HuH-7.5 (cell line): Measurements from ENCODE around the gene ANO4.
A peak's percentile ranks its signal among the peaks of the same experiment; 100 is the strongest.
"Not testable (repeated sequence)": the region's sequence is repeated elsewhere in the genome, so short reads cannot be mapped to it uniquely, and the experiment has no call there.

ENCODE experiments used
- DNase-seq: peaks from one replicate; pipeline ENCODE4 v3.0.0; 2011; ENCODE audit warnings: low spot score

The ANO4 gene

DNA sequence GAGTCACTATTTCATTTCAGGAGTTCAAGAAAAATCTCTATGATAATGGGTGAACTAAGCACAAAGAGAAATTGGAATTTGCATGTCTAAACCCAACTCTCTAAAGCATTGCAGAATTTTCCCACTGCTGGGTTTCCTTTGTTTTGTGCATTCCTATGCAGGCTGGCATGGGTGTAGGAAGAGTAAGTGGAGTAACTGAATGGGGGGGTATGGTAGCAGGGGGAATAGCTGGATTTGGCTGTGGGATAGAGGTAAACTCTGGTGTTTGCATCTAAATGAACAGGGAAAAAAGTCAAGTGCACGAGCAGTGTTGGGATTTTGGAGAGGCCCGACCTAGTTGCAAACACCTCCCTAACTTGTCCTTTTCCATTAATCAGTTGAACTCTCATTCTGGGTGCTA lies 159.1 kb downstream of the ANO4 start:
- no peak for DNase-seq

DNA sequence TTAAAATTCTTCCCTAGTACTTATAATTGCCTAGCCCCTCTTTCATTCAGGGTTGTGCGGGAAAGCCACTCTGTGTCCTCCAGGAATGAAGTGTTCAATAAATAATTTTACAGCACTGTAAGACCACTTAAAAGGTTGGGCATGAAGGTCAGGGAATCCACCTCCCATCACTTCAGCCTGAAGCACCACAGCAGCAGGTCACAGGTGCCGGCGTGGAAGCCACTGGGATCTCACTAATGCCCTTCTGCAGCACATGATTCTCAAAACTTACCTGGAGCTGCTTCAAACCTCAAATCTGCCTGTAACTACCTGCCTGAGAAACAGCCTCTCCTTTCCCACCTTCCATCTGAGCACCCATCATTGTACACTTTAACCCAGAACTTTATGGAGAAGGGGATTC lies 159.5 kb downstream of the ANO4 start:
- DNase-seq = no peak

DNA sequence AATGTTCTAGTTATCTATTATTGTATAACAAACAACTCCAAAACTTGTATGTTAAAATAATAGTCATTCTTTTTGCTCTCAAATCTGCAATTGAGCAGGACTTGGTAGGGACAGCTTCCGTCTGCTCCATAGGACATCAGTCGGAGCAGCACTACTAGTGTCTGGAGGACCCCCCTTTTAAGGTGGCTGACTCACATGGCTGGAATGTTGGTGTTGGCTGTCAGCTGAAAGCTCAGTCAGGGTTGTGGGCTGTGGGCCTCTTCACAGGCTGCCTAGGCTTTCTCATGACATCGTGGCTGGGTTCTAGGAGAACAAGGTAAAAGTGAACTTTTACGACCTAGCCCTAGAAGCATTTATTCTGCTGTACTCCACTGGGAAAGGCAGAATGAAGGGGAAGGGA lies 160.6 kb downstream of the ANO4 start:
- no peak for DNase-seq

DNA sequence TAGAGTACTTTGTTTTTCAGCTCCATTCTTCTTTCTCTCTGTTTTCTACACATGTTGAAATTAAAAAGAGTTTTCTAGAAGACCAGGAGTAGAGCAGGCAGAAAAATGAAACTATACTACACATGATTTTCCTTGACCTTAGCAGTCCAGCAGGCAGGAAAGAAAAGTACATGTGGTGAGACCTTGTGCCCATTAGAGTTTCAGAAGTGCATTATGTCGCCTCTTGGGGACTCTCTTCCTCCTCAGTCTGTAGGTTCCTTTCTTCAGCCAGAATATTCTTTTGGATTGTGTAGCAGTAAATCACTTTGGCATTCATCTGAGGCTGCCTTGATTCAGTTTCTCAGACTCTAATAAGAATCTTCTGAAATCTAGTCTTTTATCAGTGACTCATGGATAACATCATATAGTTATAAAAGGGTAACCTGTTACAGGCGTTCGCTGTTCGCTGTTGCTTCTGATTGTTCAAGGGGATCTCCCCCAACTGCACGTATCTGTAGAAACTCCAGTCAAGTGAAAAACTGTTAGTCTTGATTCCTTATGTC lies 161.8 kb downstream of the ANO4 start:
- no peak for DNase-seq

DNA sequence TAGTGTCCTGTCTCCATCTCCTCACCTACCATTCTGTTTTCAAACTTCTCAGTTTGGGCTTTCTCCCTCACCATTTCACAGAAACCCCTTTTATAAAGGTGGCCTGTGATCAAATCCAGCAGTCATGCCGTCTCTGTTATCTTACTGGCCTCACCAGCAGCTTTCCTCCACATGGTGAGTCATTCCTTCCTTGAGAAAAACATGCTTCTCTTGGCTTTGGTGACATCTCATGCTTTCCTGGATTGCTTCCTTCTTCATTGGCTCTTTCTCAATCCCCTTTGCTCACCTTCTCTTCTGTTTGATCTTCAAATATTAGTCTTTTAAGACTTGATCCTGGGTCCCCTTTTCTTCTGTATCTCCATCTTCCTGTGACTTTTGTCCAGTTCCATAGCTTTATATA lies 164.9 kb downstream of the ANO4 start:
- DNase-seq = no peak

DNA sequence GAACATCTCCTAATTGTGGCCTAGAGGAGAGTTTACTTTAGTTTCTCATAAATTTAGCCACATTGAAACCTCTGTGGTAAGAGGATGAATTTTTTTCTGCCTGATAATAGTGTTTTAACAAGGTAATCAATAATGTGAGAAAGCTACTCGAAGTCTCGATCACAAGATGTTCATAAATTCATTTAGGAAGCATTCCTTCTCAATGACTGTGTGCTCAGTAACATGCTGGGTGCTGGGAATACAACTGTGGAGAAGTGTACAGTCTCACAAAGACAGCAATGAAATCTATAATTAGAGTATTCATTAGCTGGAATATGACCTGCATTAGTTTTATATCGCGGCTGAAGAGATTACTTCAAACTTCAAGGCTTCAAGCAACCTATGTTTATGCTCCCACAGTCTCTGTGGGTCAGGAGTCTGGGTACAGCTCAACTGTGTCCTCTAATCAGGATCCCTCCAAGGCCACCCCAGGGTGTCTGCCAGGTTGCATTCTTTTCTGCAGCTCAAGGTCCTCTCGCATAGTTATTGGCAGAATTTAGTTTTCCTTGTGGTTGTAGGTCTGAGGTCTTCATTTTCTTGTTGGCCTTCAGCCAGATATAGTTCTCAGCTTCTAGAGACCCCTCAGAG lies 167.6 kb downstream of the ANO4 start:
- no peak for DNase-seq

DNA sequence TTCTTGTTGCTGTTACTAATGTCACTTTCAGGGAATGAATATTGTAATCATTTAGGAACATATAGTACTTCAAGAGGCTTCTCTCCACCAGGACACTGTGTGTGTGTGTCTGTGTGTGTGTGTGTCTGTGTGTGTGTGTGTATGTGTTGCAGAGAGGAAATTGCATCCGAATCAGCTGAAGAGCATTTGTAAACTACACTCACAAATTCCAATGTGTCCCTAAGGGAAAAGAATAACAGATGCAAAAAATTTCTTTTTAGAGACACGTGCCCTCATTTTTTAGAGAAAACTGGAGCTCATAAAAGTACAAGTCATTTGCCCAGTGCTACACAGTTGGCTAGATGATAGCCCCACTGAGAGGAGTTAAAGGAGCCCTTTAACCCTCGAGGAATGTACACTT lies 168.8 kb downstream of the ANO4 start:
- no peak for DNase-seq

DNA sequence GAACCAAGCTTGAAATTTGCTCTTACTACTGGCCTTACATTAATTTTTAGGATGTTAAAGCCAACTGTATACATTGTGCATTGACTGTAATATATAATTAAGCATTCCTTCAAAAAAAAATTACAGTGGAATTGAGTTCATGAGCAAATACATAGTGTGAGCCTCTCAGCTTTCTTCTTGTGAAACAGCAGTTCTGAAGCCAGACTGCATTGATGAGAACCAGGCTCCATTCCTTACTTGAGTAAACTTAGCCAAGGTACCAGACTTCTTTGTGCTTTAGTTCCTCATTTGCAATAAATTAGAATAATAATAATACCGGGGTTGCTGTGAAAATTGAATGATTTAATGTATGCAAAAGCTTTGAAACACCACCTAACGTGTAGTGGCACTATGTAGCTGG lies 169.5 kb downstream of the ANO4 start:
- DNase-seq = no peak

DNA sequence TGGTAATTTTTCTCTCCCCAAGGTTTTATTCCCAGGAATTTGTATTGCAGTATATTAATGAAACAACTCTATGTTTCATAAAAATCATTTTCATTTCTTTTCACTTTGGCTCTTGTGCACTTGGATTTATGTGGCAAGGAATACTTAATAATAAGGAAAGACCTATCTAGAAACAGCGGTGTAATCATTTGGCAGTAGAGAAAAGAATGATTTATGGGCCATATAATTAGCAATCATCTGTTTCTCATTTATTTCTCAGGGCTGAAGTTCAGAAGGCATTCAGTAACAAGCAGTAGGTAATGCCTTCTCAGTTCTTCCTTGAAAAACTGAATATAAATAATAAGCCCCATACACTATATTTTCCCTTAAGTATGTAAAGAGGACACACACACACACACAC lies 172.6 kb downstream of the ANO4 start:
- DNase-seq = no peak

DNA sequence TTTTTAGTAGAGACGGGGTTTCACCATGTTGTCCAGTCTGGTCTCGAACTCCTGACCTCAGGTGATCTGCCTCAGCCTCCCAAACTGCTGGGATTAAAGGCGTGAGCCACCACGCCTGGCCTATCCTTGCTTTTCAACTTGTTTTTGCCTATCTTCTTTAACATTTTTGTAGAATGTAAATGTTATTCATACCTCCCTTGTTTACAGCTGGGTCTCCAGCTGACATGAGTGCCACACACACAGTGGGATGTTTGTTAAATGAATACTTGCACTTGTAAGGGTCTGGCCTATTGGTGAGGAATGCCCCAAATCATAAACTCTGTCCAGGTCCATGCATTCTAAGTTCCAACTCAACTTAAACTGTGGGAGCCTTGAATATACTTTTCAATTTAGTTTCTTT lies 176.3 kb downstream of the ANO4 start:
- DNase-seq = no peak

DNA sequence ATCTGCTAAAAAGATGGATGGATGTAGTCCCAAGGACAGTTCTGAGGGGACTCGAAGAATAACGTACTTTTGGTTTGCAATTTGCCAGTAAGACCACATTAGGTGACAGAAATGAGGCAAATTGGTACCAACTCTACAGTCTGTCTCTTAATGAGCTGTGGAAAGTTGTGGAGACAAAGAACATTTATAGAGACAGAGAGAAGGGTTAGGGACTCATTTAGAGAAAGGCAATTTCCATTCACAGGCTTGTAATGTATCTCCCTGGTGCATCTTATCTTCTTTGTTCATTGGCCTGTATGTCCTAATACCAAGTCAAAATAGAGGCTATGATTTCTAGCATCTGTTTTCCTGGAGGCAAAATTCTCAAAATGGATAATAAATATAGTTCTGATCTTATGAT lies 177.5 kb downstream of the ANO4 start:
- DNase-seq = no peak

DNA sequence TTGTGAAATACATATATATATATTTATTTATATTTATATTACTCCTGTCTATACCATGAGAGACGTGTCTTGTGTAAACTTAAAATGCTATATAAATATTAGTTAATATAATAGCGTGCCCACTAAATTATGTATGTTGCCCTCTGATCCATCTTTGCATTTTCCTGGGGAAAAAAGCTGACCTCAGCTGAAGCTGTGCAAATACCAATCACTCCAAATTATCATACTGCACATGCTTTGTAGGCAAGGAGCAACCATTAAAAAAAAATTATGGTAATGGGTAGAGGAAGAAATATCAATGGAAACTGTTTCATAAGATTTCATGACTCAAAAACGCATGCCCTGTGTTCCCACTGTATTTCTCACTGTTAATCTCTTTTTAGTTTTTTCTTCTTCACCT lies 179.8 kb downstream of the ANO4 start:
- no peak for DNase-seq

DNA sequence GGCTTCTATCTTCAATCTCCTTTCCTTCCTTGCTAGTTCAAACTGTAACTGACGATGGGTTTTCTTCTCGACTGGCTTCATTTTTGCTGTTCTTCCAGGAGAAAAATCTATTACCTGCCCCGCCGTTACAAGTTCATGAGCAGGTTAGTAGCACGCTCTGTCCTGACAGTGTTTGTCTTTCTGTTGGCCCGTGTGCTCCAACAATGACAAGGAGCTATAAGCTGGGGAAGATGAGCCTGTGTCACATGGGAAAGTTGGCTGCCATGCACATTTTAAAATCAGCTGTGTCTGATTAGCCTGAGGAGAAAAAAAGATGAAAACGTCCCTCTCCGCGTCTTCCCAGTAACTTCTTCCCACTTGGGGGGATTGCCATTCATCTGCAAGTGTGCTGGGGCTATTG lies 180.2 kb downstream of the ANO4 start:
- DNase-seq = no peak

DNA sequence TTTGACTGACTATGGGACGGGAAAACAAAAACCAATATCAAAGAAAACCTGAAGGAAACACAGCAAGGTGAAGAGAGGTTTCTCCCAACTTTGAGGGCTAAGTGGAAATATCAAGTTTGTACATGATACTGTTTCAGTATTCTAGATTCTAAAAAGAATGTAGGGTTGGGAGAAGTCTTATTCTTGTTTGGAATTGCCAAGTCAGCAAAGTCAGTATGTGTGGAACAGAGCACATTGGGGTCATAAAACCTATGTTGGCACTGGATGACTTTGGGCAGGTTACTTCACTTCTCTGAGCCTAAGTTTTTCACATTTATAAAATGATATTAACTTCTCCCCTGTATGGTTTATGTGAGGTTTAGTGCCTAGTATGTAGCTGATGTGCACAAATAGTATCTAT lies 182.2 kb downstream of the ANO4 start:
- no peak for DNase-seq

DNA sequence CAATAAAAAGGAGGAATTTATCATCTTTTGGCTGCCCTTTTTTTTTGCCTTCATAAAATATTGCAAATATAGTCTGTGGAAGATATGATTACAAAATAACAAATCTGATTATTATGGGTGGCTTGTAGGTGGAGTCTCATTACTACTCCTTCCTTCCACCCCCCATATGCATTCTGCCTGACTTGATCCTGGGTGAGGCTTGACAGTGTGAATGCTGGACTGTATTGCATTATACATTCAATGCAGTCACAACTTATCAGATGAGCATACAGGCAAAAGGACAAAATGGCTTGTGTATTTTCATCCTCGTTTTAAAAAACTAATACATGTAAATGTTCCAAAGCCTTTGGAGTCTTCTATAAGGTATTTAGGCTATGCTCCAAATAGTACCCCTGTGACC lies 186.3 kb downstream of the ANO4 start:
- DNase-seq = no peak

DNA sequence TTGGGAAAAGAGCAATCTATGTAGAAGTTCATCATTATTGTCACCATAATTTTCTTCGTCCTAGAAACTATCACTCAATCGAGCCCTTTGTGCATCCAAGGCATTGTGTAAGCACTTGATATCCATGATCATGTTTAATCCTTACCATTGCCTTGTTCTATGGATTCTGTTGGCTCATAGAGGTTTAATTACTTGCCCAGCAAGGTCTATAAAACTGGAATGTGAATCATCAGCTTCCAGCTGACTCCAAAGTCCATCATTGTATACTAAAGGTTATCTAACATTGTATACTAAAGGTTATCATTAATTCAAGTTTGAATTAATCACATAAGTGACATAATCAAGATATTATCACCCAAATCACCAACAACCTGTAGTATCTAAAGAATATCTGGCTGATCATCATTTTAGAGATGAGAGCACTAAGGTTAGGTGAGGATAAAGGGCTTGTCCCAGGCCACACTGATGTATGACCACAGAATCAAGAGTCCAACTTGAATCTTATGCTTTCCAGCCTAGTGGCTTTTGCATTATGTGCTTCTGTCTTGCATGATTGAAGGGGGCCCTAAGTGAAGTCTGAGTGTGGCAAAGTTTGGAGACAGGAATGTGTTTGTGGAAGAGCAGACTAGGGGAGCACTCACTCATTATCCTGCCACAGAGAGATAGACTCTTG lies 188.1 kb downstream of the ANO4 start:
- DNase-seq = no peak

DNA sequence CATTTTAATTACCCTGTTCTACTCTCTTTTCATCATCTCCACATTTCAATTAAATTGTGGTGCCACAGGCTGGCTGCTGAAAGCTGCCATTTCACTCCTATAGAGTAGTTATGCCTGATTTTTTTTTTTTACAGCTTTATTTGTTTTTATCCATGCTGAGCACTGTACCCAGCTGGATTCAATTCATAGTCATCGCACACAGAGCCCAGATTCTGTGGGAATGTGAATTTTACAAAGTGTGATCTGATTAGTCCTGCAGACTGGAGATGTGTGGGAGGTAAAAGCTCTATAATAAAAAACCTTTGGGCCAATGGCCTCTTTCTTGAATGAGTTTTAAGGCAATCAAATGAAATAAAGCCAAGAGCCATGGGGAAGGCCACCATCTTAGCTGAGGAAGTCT lies 190.2 kb downstream of the ANO4 start:
- no peak for DNase-seq

DNA sequence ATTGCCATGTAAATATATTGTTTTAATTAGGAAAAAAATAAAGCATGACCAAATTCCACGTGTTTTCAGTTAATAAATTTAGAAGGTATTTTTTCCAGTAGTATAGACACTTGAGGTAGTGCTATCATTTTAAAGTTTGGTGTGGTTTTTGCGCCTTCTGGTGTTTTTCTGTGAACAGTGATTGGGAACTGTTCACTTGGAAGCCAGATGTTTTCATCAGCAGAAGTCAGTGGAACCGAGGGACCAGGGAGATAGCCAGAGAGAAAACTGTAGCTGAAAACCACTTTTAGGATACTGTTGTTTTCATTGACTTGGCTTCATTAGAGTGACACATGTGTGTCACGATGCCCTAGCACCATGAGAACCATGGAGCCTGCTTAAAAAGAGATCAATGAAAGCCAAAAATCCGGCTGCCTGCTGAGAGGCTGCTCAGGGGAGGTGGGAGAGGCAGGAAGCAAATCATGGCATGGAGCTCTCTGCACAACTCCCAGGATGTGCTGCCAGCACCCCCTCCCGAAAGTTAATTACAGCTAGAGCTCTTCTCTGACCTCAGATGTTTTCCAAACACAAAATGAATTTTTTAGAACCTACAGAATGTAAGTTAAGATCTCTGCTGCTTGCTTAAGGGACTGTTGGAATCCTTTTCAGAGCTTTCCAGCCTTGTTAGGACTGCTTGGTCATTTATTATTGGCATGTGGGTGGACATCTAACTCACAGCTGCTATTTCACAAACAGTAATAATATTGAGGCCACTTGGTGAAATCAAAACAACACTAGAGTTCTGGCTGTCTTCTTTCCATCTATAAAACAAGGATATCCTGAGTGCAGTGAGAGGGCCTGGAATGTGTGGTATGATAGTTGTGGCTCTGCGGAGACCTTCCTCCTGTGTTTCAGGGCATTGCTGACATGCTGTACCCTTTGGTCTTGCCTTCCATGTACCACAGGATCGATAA lies 192.3 kb downstream of the ANO4 start:
- DNase-seq = no peak

DNA sequence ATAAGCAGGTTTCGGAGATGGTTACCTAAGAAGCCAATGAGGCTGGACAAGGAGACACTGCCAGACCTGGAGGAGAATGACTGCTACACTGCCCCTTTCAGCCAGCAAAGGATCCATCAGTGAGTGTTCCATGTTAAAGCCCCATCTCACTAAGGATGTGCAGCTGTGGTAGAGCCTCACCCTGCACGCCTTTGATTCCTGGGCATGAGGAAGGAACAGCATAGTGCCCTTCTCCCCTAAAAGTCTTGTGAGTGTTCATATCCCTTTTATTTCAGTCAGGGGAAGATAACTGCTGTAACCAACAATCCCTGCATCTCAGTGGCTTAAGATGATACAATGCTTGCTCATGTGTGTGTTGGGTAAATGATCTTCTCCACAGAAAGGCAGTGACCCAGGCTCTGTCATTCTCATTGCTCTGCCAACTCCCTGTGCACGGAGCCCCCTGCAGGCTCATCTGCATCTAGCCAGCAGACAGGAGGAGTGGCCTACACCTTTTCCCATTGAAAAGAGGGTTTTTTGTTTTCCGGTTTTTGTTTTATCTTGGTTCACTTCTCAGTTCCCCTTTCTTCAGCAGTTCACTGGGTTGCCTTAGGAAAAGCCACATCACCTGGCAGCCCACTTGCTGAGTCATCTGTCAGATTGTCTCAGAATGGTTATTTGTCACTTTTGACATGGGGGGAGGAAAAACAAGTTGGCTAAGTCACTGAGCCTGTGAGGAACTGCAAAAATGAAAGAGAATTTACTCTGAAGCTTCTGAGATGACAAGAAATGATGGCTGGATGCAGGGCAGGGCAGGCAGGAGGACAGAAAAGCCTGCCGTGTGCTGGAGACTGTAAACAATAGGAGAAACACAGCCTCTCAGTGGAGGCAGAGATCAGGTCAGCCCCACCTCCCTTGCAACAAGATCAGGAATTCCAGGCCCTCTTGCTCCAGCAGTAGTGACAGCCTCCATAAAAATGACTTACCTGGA lies 193.3 kb downstream of the ANO4 start:
- peak; percentile 27 for DNase-seq

DNA sequence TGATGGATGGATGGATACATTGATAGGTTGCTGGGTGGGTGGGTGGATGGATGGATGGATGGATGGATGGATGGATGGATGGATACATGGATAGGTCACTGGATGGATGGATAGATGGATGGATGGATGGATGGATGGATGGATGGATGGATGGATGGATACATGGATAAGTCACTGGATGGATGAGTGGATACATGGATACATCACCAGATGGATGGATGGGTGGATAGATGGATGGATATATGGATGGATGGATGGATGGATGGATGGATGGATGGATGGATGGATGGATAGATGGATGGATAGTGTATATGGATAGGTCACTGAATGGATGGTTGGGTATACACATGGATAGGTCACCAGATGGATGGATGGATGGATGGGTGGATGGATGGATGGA lies 194.9 kb downstream of the ANO4 start:
- not testable (repeated sequence) for DNase-seq

DNA sequence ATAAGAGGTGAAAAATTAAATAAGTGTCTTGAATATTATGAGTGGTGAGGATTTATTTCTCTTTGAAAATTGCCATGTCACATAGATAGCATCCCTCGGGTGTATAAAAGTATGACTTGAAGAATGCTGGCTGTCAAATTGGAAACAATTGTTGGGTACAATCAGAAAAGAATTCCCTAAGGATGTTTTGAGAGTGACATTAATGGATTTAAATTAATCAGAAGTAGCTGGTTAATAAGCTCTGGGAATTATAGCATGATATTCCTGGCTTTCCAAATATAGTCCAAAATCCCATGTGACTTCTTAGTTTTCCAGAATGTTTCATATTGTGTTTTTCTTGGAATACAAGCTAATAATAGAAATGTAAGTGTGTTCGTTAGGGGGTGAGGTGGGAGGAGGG lies 196.5 kb downstream of the ANO4 start:
- DNase-seq = no peak

DNA sequence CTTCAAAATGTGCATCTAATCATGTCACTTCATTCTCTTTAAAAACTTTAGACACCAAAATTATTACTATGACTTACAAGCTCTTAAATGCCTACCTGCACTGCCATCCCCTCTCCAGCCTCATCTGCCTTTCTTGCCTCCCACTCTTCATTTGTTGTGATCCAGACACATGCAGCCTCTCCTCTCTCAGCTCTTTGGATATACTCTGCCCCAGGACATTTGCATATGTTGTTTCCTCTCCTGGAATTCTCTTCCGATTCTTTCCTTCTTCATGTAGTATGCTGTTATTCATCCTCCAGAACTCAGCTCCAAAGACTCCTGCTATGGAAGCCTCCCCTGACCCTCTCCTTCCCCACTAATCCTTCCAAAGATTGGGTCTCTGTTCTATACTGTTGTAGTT lies 197.6 kb downstream of the ANO4 start:
- no peak for DNase-seq
